ENCODE data around the gene CNDP1.

DNA sequence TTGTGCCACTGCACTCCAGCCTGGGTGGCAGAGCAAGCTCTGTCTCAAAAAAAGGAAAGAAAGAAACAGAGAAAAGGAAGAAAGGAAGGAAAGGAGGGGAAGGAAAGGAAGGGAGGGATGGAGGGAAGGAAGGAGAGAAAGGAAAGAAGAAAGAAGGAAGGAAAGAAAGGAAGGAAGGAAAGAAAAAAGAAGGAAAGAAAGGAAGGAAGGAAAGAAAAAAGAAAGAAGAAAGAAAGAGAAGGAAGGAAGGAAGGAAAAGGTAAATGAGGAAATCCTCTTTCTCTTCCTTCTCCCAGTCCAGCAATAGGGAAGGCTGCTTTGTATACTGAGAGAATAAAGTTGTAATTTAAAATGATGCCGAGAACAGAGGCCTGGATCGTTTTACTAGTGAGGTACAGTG lies 40.6 kb downstream of the CNDP1 start:
- TF ChIP-seq, protein P1, sequence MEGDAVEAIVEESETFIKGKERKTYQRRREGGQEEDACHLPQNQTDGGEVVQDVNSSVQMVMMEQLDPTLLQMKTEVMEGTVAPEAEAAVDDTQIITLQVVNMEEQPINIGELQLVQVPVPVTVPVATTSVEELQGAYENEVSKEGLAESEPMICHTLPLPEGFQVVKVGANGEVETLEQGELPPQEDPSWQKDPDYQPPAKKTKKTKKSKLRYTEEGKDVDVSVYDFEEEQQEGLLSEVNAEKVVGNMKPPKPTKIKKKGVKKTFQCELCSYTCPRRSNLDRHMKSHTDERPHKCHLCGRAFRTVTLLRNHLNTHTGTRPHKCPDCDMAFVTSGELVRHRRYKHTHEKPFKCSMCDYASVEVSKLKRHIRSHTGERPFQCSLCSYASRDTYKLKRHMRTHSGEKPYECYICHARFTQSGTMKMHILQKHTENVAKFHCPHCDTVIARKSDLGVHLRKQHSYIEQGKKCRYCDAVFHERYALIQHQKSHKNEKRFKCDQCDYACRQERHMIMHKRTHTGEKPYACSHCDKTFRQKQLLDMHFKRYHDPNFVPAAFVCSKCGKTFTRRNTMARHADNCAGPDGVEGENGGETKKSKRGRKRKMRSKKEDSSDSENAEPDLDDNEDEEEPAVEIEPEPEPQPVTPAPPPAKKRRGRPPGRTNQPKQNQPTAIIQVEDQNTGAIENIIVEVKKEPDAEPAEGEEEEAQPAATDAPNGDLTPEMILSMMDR (IDR thresholded peaks at IDR 0.05), result no peak
- no peak for TF ChIP-seq POLR2A (IDR thresholded peaks at IDR 0.05)

Measured in body of pancreas (tissue), 4 donors.